Trophoblast cell (in vitro differentiated cells and primary cell): ENCODE measurements around the gene TOLLIP.

Experiments used
- DNase-seq, 2 donors: peaks; one replicate each; pipeline ENCODE4 v3.0.0-alpha.2; 2016
- H2AFZ ChIP-seq: 2 replicates; pipeline ENCODE4 v1.6.1; 2013; ENCODE audit warnings: low read length, moderate library complexity, mild to moderate bottlenecking; ENCODE audit not compliant: insufficient read depth, poor library complexity
- H2AK5ac ChIP-seq: 2 replicates; pipeline ENCODE4 v1.6.1; 2013; ENCODE audit warnings: mild to moderate bottlenecking, low read length
- H2BK120ac ChIP-seq: 2 replicates; pipeline ENCODE4 v1.6.1; 2013; ENCODE audit warnings: low read length, mild to moderate bottlenecking, moderate library complexity; ENCODE audit not compliant: insufficient read depth, poor library complexity
- H2BK12ac ChIP-seq: 2 replicates; pipeline ENCODE4 v1.6.1; 2013; ENCODE audit warnings: mild to moderate bottlenecking, low read length, moderate library complexity
- H2BK5ac ChIP-seq: 2 replicates; pipeline ENCODE4 v1.6.1; 2013; ENCODE audit warnings: low read length, low read depth, moderate library complexity, mild to moderate bottlenecking; ENCODE audit not compliant: poor library complexity
- H3K14ac ChIP-seq: 2 replicates; pipeline ENCODE4 v1.6.1; 2013; ENCODE audit warnings: mild to moderate bottlenecking, low read length
- H3K18ac ChIP-seq: 2 replicates; pipeline ENCODE4 v1.6.1; 2013; ENCODE audit warnings: mild to moderate bottlenecking, low read length
- H3K23ac ChIP-seq: 2 replicates; pipeline ENCODE4 v1.6.1; 2013; ENCODE audit warnings: low read length
- H3K27ac ChIP-seq: 2 replicates; pipeline ENCODE4 v1.5.1; 2013; ENCODE audit warnings: low read depth, mild to moderate bottlenecking, inconsistent platforms, low read length, moderate library complexity
- H3K27me3 ChIP-seq: 2 replicates; pipeline ENCODE4 v1.6.1; 2013; ENCODE audit warnings: inconsistent platforms, mild to moderate bottlenecking, low read length, moderate library complexity; ENCODE audit not compliant: insufficient read depth
- H3K36me3 ChIP-seq, 2 experiments: 1 replicate in 1 of 2; 2 replicates in 1 of 2; pipeline ENCODE4 v1.6.1; 2013; ENCODE audit warnings: low read length in 2 of 2, mild to moderate bottlenecking in 2 of 2, moderate library complexity in 1 of 2; ENCODE audit not compliant: insufficient read depth in 2 of 2, control insufficient read depth in 1 of 2
- H3K4ac ChIP-seq: 2 replicates; pipeline ENCODE4 v1.6.1; 2013; ENCODE audit warnings: low read depth, mild to moderate bottlenecking, low read length, moderate library complexity
- H3K4me1 ChIP-seq, 2 experiments: 1 replicate in 1 of 2; 2 replicates in 1 of 2; pipeline ENCODE4 v1.6.1; 2013; ENCODE audit warnings: low read length in 2 of 2, mild to moderate bottlenecking in 2 of 2, moderate library complexity in 1 of 2; ENCODE audit not compliant: insufficient read depth in 2 of 2, control insufficient read depth in 1 of 2
- H3K4me2 ChIP-seq: 2 replicates; pipeline ENCODE4 v1.6.1; 2013; ENCODE audit warnings: inconsistent platforms, mild to moderate bottlenecking, low read length, moderate library complexity
- H3K4me3 ChIP-seq: 2 replicates; pipeline ENCODE4 v1.5.1; 2013; ENCODE audit warnings: mild to moderate bottlenecking, low read depth, low read length, inconsistent platforms
- H3K79me1 ChIP-seq: one replicate; pipeline ENCODE4 v1.6.1; 2013; ENCODE audit warnings: low read length
- H3K79me2 ChIP-seq: 2 replicates; pipeline ENCODE4 v1.6.1; 2013; ENCODE audit warnings: low read length, mild to moderate bottlenecking; ENCODE audit not compliant: control insufficient read depth, insufficient read depth, poor library complexity
- H3K9ac ChIP-seq: 2 replicates; pipeline ENCODE4 v1.6.1; 2013; ENCODE audit warnings: mild to moderate bottlenecking, low read length
- H3K9me3 ChIP-seq: 2 replicates; pipeline ENCODE4 v1.6.1; 2013; ENCODE audit warnings: low read depth, mild to moderate bottlenecking, control low read depth, inconsistent platforms, low read length; ENCODE audit not compliant: insufficient read depth
- H4K12ac ChIP-seq: 2 replicates; pipeline ENCODE4 v1.6.1; 2013; ENCODE audit warnings: low read depth, mild to moderate bottlenecking, low read length, moderate library complexity
- H4K8ac ChIP-seq: 2 replicates; pipeline ENCODE4 v1.6.1; 2013; ENCODE audit warnings: low read depth, mild to moderate bottlenecking, low read length, moderate library complexity
- H4K91ac ChIP-seq: one replicate; pipeline ENCODE4 v1.6.1; 2013; ENCODE audit warnings: low read depth, mild to moderate bottlenecking, low read length, moderate library complexity
- WGBS: extraction: QIAGEN DNeasy Blood & Tissue Kit; methylation state at CpG from one replicate; pipeline ENCODE4 v1.1.7; 2013; ENCODE audit warnings: missing lambda C conversion rate; ENCODE audit not compliant: insufficient read length, insufficient coverage; ENCODE audit errors: extremely low coverage; 5-methylcytosine and 5-hydroxymethylcytosine counted together

The TOLLIP gene

DNA sequence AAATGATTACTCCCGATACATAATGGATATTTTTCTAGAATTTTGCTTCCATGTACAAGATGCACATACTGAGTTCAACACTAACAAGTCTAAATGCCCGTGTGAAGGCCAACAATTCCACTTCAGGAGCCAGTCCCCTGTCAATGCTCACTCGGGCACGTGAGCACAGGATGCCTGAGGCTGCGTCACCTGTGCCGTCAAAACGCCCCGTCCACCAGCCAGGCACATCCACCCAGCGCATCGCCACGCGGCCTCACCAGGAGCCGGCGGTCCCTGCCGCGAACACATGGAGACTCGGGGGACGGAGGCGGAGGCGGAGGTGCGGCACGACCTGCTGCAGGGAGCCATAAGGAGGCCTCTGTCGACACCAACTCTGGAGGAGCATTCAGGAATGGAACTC lies 9.8 kb downstream of the TOLLIP start:
- WGBS, result no CpG with 5 or more reads among the region's 23 CpGs
- peak in 1 of 2 donors; percentile 5 for DNase-seq
- Histone ChIP-seq H3K23ac (no peak overlapping the region), H2BK5ac (no peak overlapping the region), H3K27me3 (no peaks in the 10 kb centered on the region), H2BK120ac (no peak overlapping the region), H3K18ac (no peak overlapping the region), H4K12ac (no peak overlapping the region), H3K4me1 (peaks cover 6 to 10% of the 10 kb centered on the region in 2 experiments), H3K14ac (no peak overlapping the region), H3K79me1 (no peaks in the 10 kb centered on the region), H4K8ac (no peak overlapping the region), H3K9ac (no peak overlapping the region), H3K79me2 (peaks cover 7% of the 10 kb centered on the region), H2AFZ (no peak overlapping the region), H4K91ac (no peak overlapping the region), H3K36me3 (peaks cover 30 to 39% of the 10 kb centered on the region in 2 experiments), H3K9me3 (peaks cover 6% of the 10 kb centered on the region), H3K4ac (no peak overlapping the region), H3K4me3 (no peak overlapping the region), H3K4me2 (no peak overlapping the region), H2BK12ac (no peak overlapping the region), H2AK5ac (no peak overlapping the region), H3K27ac (no peak overlapping the region)

DNA sequence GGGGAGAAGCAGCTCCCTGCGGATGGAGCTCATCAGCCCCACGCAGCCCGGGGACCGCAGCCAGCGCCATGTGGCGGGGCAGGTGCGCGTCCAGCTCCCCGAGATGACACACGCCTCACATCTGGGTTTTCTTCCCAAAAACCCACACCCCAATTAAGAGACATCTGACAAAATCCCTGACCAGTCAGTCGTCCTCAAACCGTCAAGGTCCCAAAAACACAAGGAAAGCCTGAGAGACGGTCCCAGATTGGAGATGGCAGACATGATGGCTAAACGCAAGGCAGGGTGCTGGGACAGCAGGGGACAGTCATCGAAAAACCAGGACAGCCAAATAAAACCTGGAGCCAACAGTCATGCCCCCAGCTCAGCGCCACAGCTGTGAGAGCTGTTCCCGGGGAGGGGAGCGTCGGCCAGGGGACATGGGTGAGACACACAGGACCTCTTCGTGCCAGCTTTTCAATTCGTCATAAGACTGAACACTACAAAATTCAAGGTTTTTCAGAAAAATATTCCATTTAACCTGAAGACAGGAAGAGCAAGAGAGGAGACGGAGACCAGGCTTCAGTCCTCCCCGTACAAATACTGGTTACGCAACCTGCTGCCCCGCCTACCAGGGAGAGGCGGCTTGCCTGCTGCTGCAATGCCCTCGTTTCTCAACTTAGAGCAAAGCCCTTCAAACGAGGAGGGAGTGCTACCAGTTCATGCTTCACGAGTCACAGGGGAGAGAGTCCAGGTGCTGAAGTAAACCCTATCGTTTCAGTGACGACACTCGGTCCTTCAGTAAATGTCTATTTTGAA lies 10.5 kb downstream of the TOLLIP start:
- Histone ChIP-seq H2BK120ac (no peak overlapping the region), H3K27ac (no peak overlapping the region), H3K23ac (no peak overlapping the region), H2AFZ (no peak overlapping the region), H3K4me3 (no peak overlapping the region), H3K36me3 (peaks cover 32 to 41% of the 10 kb centered on the region in 2 experiments), H3K4ac (peak overlapping the region; percentile 44), H3K27me3 (no peaks in the 10 kb centered on the region), H3K79me1 (no peaks in the 10 kb centered on the region), H3K14ac (no peak overlapping the region), H2AK5ac (no peak overlapping the region), H3K4me1 (peaks cover 6 to 10% of the 10 kb centered on the region in 2 experiments), H4K91ac (no peak overlapping the region), H3K9ac (no peak overlapping the region), H4K8ac (no peak overlapping the region), H2BK12ac (no peak overlapping the region), H4K12ac (peak overlapping the region; percentile 17), H2BK5ac (peak overlapping the region; percentile 26), H3K4me2 (peak overlapping the region; percentile 17), H3K79me2 (peaks cover 5% of the 10 kb centered on the region), H3K18ac (peak overlapping the region; percentile 41), H3K9me3 (peaks cover 6% of the 10 kb centered on the region)
- no CpG with 5 or more reads among the region's 32 CpGs for WGBS
- DNase-seq, result peak; percentile 76 to 92

DNA sequence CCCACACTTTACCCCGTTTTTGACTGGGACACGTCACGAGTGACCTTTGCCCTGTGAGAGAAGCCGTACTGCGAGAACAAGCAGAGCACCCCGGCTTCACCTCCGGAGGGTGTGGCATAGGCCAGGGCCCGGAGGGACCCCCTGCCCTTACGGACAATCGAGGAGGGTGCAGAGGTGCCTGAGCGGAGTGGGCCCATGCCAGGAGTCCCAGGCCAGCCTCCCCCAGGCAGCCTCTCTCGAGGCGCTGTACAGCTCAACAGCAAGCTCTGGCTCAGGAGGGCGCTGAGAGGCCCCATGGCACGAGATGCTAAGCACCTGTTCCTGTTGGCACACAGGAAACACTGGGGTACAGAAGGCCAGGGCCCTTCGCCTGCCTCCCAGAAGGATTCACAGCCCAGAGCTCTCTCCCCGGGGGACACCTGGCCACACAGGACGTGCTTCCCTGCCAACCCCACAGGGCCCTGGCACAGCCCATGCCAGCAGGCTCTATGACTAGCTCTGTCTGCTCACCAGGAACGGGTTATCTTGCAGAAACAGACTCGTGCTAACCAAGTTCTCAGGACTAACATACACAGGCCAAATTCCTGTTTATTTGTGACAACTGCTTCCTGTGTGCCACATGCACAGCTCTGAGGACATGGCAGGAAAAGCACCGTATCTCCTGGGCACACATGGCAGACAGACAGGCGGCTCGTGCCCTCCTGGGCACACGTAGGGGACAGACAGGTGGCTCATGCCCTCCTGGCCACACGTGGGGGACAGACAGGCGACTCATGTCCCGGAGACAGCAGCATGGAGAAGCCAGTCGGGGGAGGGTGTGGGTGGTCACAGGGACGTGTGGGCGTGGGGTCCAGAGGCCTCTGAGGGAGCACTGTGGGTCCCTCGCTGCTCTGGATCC lies 11.6 kb downstream of the TOLLIP start:
- H2BK5ac ChIP-seq, result no peak overlapping the region
- WGBS, result no CpG with 5 or more reads among the region's 31 CpGs
- peaks cover 4% of the 10 kb centered on the region for H3K9me3 ChIP-seq
- peak overlapping the region; percentile 13 for H3K4ac ChIP-seq
- no peak overlapping the region for H3K27ac ChIP-seq
- H3K18ac ChIP-seq, result no peak overlapping the region
- peaks cover 42 to 46% of the 10 kb centered on the region in 2 experiments for H3K36me3 ChIP-seq
- H3K23ac ChIP-seq, result peak overlapping the region; percentile 27
- H3K27me3 ChIP-seq, result no peaks in the 10 kb centered on the region
- no peak overlapping the region for H3K4me2 ChIP-seq
- no peak overlapping the region for H3K14ac ChIP-seq
- H3K79me2 ChIP-seq, result peaks cover 5% of the 10 kb centered on the region
- H4K8ac ChIP-seq, result no peak overlapping the region
- H3K4me1 ChIP-seq, result peaks cover 6% of the 10 kb centered on the region in 2 experiments
- H3K79me1 ChIP-seq, result no peaks in the 10 kb centered on the region
- H4K91ac ChIP-seq, result no peak overlapping the region
- no peak overlapping the region for H2BK12ac ChIP-seq
- no peak overlapping the region for H2AK5ac ChIP-seq
- no peak overlapping the region for H3K9ac ChIP-seq
- H2AFZ ChIP-seq, result no peak overlapping the region
- no peak for DNase-seq
- no peak overlapping the region for H2BK120ac ChIP-seq
- H4K12ac ChIP-seq, result no peak overlapping the region
- peak overlapping the region; percentile 7 for H3K4me3 ChIP-seq

DNA sequence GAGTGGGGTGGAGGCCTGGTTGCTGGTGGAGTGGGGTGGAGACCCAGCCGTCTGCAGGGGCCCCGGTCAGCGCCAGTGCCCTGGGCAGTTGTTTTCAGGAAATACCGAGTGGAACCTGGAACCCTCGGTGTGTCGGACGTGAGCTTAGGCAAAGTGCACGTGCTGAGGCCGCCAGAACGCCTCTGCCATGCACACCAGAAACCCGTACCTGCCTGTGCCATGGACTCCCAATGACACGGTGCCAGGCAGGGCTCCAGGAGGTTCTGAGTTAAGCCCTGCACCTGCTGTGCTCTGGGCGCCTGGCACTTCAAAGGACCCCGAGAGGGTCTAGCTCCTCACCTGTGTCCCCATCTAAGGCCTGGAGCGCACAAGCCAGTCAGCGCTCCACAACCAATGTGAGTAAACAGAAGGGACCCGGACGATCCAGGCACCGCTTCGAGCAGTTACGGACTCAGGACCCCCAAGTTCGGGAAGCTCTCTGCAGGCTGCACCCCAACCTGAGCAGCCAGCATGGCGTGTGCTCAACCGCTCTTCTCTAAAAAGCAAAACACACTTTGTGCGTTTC lies 12.3 kb downstream of the TOLLIP start:
- no CpG with 5 or more reads among the region's 25 CpGs for WGBS
- Histone ChIP-seq H3K27ac (no peak overlapping the region), H3K27me3 (no peaks in the 10 kb centered on the region), H3K9me3 (peaks cover 4% of the 10 kb centered on the region), H3K79me1 (no peaks in the 10 kb centered on the region), H2BK120ac (no peak overlapping the region), H3K4me2 (no peak overlapping the region), H2AK5ac (no peak overlapping the region), H3K36me3 (peaks cover 46 to 52% of the 10 kb centered on the region in 2 experiments), H3K9ac (no peak overlapping the region), H3K4me1 (peaks cover 6% of the 10 kb centered on the region in 2 experiments), H3K79me2 (peaks cover 5% of the 10 kb centered on the region), H4K12ac (no peak overlapping the region), H2BK5ac (no peak overlapping the region), H2BK12ac (no peak overlapping the region), H2AFZ (no peak overlapping the region), H3K4me3 (no peak overlapping the region), H3K18ac (no peak overlapping the region), H4K91ac (no peak overlapping the region), H3K23ac (no peak overlapping the region), H3K14ac (no peak overlapping the region), H4K8ac (no peak overlapping the region), H3K4ac (no peak overlapping the region)
- no peak for DNase-seq
